Measurements from ENCODE around the gene SIRT3. TPM values are rescaled to one million over a fixed set of nuclear protein-coding genes. Genes with fewer than 3 reads are reported as not detected.
"Not testable (repeated sequence)": the region's sequence is repeated elsewhere in the genome, so short reads cannot be mapped to it uniquely, and the experiment has no call there.

The SIRT3 gene
- total RNA-seq, 1 donor from 2014 or later, result 11.8 TPM

DNA sequence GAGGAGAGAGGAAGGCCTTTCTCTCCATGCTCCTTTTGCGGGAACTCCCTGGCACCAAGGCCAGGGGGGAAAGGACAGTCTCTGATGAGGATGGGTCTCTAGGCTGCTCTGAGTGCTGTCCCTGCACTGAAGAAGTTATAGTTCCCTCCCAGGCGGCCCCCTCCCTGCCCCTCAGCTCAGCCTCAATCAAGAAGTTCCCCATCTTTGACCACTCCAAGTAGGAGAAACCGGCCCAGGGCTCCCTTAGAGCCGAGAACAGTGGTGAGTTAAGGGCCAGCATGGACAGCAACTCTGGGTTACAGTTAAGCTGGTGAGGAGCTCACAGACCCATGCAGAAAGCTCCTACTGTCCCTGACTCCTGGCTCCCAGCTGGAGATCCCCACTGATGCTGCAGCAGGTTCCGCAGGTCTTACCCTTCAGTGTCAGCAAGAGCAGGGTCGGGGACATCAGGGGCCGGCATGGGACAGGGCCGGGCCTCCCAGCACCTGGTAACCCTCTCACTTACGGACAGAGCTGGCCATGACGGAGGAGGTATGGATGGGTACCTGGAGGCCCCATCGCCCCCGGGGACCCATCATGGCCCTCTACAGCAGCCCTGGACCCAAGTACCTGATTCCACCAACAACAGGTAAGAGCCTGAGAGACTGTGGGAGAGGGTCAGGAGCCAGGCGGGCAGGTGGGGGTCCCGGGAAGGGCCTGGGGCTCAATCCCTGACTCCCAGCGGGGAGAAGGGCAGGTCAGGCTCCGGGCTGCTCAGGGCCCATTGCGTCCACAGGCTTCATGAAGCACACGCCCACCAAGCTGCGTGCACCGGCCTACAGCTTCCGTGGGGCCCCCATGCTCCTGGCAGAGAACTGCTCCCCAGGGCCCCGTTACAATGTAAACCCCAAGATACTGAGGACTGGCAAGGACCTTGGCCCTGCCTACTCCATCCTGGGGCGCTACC, 39.1 kb downstream of the SIRT3 start:
- H3K4me3 ChIP-seq (ENCODE audit: low read depth, low read length), result no peak overlapping the region
- DNase-seq (ENCODE audit: low read depth), result no peak
- TF ChIP-seq, protein P1, sequence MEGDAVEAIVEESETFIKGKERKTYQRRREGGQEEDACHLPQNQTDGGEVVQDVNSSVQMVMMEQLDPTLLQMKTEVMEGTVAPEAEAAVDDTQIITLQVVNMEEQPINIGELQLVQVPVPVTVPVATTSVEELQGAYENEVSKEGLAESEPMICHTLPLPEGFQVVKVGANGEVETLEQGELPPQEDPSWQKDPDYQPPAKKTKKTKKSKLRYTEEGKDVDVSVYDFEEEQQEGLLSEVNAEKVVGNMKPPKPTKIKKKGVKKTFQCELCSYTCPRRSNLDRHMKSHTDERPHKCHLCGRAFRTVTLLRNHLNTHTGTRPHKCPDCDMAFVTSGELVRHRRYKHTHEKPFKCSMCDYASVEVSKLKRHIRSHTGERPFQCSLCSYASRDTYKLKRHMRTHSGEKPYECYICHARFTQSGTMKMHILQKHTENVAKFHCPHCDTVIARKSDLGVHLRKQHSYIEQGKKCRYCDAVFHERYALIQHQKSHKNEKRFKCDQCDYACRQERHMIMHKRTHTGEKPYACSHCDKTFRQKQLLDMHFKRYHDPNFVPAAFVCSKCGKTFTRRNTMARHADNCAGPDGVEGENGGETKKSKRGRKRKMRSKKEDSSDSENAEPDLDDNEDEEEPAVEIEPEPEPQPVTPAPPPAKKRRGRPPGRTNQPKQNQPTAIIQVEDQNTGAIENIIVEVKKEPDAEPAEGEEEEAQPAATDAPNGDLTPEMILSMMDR (conservative IDR thresholded peaks at IDR 0.05; ENCODE audit: low read depth, low read length), result no peak

DNA sequence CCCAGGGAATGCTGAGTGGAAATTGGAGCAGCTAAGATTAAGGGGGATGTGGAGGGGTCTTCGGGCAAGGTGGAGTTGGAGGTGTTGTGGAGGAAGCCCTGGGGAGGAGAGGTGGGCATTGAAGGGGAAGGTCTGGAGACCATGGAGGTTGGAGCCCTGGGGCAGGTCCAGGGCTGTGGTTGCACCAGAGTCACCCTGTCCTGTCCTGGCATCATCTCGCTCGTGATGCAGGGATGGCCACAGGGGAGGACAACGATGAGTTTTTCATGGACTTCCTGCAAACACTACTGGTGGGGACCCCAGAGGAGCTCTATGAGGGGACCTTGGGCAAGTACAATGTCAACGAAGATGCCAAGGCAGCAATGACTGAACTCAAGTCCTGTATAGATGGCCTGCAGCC, 42.7 kb downstream of the SIRT3 start:
- H3K4me3 ChIP-seq (ENCODE audit: low read depth, low read length); DNase-seq (ENCODE audit: low read depth): not testable (repeated sequence)

DNA sequence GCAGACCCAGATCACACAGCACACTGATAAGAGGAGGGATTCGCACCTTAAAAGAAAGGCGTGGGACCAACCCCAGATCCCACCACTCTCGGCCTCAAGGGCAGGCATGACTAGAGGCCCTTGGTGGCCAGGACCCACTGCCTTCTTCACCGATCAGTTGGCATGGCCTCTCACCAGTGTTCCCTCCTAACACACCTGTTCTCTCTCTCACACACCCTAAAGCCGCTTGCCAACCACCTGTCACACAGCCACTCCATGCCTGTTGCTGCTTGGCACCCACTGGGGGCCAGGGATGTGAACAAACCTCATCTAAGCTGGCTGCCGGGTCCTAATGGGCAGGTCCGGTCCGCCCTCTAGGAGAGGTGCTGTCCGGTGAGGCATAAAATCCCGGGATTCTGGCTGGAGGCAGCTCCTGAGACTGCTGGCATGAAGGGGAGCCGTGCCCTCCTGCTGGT, 43.4 kb downstream of the SIRT3 start, which contains the start of gene SCGB1C1:
Gene SCGB1C1, plus strand, starts transcription at position 405 of the 455 bp plus-strand sequence. Its CDS starts 22 bp downstream, at position 427.
- H3K4me3 ChIP-seq (ENCODE audit: low read depth, low read length); DNase-seq (ENCODE audit: low read depth): not testable (repeated sequence)

GRCh38 chr11:191490-192478, 44.4 kb downstream of the SIRT3 start:
- TF ChIP-seq, protein P1 (conservative IDR thresholded peaks at IDR 0.05; ENCODE audit: low read depth, low read length), result peak; percentile 34
- DNase-seq (ENCODE audit: low read depth); H3K4me3 ChIP-seq (ENCODE audit: low read depth, low read length): not testable (repeated sequence)

GRCh38 chr11:190546-190945, 45.6 kb downstream of the SIRT3 start:
- DNase-seq (ENCODE audit: low read depth); H3K4me3 ChIP-seq (ENCODE audit: low read depth, low read length): not testable (repeated sequence)

DNA sequence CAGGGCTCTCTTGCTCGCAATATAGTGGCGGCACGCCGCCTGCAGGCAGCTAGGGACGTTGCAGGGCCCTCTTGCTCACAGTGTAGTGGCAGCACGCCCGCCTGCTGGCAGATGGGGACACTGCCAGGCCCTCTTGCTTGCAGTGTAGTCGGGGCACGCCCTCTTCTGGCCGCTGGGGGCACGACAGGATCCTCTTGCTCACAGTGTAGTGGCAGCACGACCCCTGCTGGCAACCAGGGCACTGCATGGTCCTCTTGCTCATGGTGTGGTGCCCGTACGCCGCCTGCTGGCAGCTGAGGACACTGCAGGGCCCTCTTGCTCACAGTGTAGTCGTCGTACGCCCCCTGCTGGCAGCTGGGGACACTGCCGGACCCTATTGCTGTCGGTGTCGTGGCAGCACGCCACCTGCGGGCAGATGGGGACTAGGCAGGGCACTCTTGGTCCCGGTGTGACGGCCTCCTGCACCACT, 46.3 kb downstream of the SIRT3 start:
- not testable (repeated sequence) for H3K4me3 ChIP-seq (ENCODE audit: low read depth, low read length); DNase-seq (ENCODE audit: low read depth)
- TF ChIP-seq, protein P1 (conservative IDR thresholded peaks at IDR 0.05; ENCODE audit: low read depth, low read length), result peak; percentile 16

GRCh38 chr11:189200-189783, 46.9 kb downstream of the SIRT3 start:
- H3K4me3 ChIP-seq (ENCODE audit: low read depth, low read length); DNase-seq (ENCODE audit: low read depth): not testable (repeated sequence)

DNA sequence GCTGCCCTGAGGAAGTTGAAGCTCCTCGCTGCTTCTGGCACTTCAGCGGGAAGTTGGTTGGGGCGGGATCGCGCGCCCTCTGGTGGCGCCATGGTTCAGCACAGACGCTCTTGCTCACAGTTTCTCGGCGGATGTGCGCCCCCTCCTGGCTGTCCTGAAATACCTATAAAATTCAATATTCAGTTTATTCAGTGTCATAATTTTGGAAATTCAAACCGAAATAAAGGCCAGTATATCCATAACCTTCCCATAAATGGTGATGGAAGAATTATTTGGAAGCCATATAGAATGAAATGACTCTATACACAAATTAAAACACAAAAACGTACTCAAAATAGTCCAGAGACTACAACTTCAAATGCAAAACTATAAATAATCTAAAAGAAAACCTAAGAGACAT, 55.9 kb downstream of the SIRT3 start:
- TF ChIP-seq, protein P1 (conservative IDR thresholded peaks at IDR 0.05; ENCODE audit: low read depth, low read length), result peak; percentile 36
- H3K4me3 ChIP-seq (ENCODE audit: low read depth, low read length); DNase-seq (ENCODE audit: low read depth): not testable (repeated sequence)

Other genes with a start within 250 kb of the SIRT3 start
- not detected in 2 replicates for gene SCGB1C1, start 43.3 kb downstream of the SIRT3 start, total RNA-seq
- gene BET1L, start 28.9 kb downstream of the SIRT3 start, total RNA-seq, result 15.2 and 23.7 TPM in 2 replicates
- 116 and 143 TPM in 2 replicates for gene RIC8A, start 28.6 kb downstream of the SIRT3 start, total RNA-seq
- 222 and 249 TPM in 2 replicates for gene PSMD13, start 634 bp upstream of the SIRT3 start, total RNA-seq
- gene NLRP6, start 42.1 kb upstream of the SIRT3 start, total RNA-seq, result not detected in 2 replicates
- gene PGGHG, start 52.8 kb upstream of the SIRT3 start, total RNA-seq, result 7.8 and 13.1 TPM in 2 replicates
- not detected in 2 replicates for gene IFITM5, start 63.2 kb upstream of the SIRT3 start, total RNA-seq
- gene IFITM2, start 71.5 kb upstream of the SIRT3 start, total RNA-seq, result 54.7 and 177 TPM in 2 replicates
- gene IFITM1, start 77.7 kb upstream of the SIRT3 start, total RNA-seq, result 15.7 and 56.8 TPM in 2 replicates
- 85.7 and 113 TPM in 2 replicates for gene IFITM3, start 84.5 kb upstream of the SIRT3 start, total RNA-seq
- gene B4GALNT4, start 133.2 kb upstream of the SIRT3 start, total RNA-seq, result 13.9 and 24.4 TPM in 2 replicates
- gene PKP3, start 157.9 kb upstream of the SIRT3 start, total RNA-seq, result 20.6 and 30.7 TPM in 2 replicates
- 52.9 and 83.9 TPM in 2 replicates for gene SIGIRR, start 178.7 kb upstream of the SIRT3 start, total RNA-seq
- 7.7 and 20.1 TPM in 2 replicates for gene ANO9, start 205.7 kb upstream of the SIRT3 start, total RNA-seq
- 53.4 and 66.1 TPM in 2 replicates for gene PTDSS2, start 213.9 kb upstream of the SIRT3 start, total RNA-seq

All from epithelial cell of proximal tubule (primary cell).